C4-2B (cell line): ENCODE measurements around the gene SP3.

Source experiments
- H3K27ac ChIP-seq: fragments of 450-650 bp; 2 replicates; pipeline ENCODE4 v1.5.1; 2017
- CTCF ChIP-seq: fragments of 450-650 bp; conservative IDR thresholded peaks from 2 replicates; pipeline ENCODE4 v1.5.1; 2017; ENCODE audit warnings: mild to moderate bottlenecking
- ZFX ChIP-seq: fragments of 450-650 bp; IDR thresholded peaks from 2 replicates; pipeline ENCODE4 v1.6.1; 2017

Gene SP3

GRCh38 chr2:173962031-173962430 is 3.1 kb downstream of the SP3 start:
- H3K27ac ChIP-seq = no peak overlapping the region
- no peak for TF ChIP-seq ZFX
- TF ChIP-seq CTCF = no peak

GRCh38 chr2:173961346-173961705 is 3.8 kb downstream of the SP3 start:
- TF ChIP-seq ZFX = no peak
- TF ChIP-seq CTCF = no peak
- H3K27ac ChIP-seq = no peak overlapping the region

- H3K27ac ChIP-seq = no peak overlapping the region
- TF ChIP-seq CTCF = no peak
- TF ChIP-seq ZFX = no peak
These were observed 5.3 kb downstream of the SP3 start for GRCh38 chr2:173959909-173960308.

GRCh38 chr2:173959358-173959884 is 5.8 kb downstream of the SP3 start:
- TF ChIP-seq CTCF (no peak), ZFX (no peak)
- H3K27ac ChIP-seq = no peak overlapping the region

- TF ChIP-seq ZFX = no peak
- no peak for TF ChIP-seq CTCF
These were observed 6.9 kb downstream of the SP3 start for GRCh38 chr2:173958198-173958846.

GRCh38 chr2:173957517-173957916 is 7.7 kb downstream of the SP3 start:
- TF ChIP-seq CTCF = no peak
- TF ChIP-seq ZFX = no peak
- no peak overlapping the region for H3K27ac ChIP-seq

More at GRCh38 chr2:173958198-173958846, 6.9 kb downstream of the SP3 start:
- H3K27ac ChIP-seq = no peak overlapping the region

GRCh38 chr2:173956454-173956853 is 8.7 kb downstream of the SP3 start:
- TF ChIP-seq CTCF = no peak
- no peak for TF ChIP-seq ZFX
- no peak overlapping the region for H3K27ac ChIP-seq
